ENCODE measurements around the gene SPOCK1.
"Not testable (repeated sequence)": the region's sequence is repeated elsewhere in the genome, so short reads cannot be mapped to it uniquely, and the experiment has no call there.

Gene SPOCK1

DNA sequence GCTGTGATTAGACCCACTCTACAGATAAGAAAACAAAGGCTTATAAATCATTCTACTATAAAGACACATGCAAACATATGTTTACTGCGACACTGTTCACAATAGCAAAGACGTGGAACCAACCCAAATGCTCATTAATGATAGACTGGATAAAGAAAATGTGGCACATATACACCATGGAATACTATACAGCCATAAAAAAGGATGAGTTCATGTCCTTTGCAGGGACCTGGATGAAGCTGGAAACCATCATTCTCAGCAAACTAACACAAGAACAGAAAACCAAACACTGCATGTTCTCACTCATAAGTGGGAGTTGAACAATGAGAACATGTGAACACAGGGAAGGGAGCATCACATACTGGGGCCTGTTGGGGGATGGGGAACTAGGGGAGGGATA lies 240.0 kb downstream of the SPOCK1 start:
- DNase-seq (ENCODE audit: low read depth); H3K4me3 ChIP-seq (ENCODE audit: low read depth, low read length): not testable (repeated sequence)

GRCh38 chr5:137254119-137255090 lies 244.7 kb downstream of the SPOCK1 start:
- peak; percentile 28 for DNase-seq (ENCODE audit: low read depth)
- H3K4me3 ChIP-seq (ENCODE audit: low read depth, low read length), result no peak overlapping the region

DNA sequence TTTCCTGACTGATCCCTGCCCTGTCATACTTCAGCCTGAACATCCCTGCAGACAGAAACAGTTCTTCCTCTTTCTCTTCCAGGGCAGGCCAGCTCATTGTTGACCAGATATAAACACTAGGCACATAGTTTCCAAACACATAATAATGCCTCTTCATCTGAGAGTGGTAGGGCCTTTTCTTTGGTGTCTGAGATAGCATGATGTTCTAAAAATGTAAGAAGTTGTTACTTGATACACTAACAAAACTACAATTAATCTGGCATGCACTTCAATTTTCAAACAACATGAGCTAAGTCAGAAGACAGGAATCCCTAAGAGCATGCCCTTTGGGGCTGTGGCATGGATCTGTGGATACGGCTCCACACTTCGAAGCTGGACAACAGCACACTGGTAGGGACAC lies 246.6 kb downstream of the SPOCK1 start:
- no peak overlapping the region for H3K4me3 ChIP-seq (ENCODE audit: low read depth, low read length)
- peak; percentile 6 for DNase-seq (ENCODE audit: low read depth)

GRCh38 chr5:137250421-137250820 lies 248.7 kb downstream of the SPOCK1 start:
- no peak overlapping the region for H3K4me3 ChIP-seq (ENCODE audit: low read depth, low read length)
- DNase-seq (ENCODE audit: low read depth), result no peak

DNA sequence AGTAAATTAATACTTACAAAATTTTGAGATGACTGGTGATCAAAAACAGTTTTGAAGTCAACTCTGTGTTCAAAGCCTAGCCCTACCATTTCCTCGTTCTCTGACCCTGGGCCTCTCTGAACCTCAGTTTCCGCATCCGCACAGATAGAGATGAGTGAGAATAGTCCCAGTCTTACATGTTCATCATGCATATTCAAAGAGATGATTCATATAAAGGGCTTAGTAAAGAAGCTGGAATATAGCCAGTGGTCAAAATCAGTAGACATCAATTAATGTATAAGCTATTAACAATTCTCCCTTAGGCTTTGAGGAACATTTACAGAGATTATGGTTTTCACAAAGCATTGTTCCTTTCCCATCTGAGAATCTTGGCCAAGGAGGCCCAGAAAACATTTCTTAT lies 250.6 kb downstream of the SPOCK1 start:
- no peak overlapping the region for H3K4me3 ChIP-seq (ENCODE audit: low read depth, low read length)
- DNase-seq (ENCODE audit: low read depth), result no peak

DNA sequence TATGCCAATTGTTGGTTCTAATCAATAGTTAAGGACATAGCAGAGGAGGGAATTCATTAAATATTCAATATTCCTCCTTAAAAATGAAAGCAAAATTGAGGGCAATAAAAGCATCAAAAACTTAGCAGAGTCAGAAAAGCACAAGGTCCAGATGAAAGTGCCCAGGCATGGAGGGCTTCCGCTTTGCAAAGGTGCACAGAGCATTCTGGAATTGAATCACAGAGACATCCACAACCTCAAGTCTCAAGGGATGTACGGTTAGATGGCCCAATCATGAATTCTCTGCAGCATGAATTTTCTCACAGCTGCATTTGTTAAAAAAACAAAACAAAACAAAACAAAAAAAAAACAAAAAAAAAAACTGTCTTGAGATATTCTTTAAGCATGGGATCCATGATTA lies 253.7 kb downstream of the SPOCK1 start:
- DNase-seq (ENCODE audit: low read depth), result no peak
- no peak overlapping the region for H3K4me3 ChIP-seq (ENCODE audit: low read depth, low read length)

DNA sequence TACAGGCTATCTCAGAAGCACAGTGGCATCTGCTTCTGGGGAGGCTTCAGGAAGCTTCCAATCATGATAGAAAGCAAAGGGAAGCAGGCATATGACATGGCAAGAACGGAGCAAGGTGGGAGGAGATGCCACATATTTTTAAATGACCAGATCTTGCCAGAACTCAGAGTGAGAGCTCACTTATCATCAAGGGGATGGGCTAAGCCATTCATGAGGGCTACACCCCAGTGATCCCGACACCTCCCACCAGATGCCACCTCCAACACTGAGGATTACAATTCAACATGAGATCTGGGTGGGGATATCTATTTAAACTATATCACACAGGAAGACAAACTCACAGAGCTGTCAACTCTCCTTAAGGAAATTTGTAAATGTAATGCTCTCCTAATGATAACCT lies 258.8 kb downstream of the SPOCK1 start:
- no peak overlapping the region for H3K4me3 ChIP-seq (ENCODE audit: low read depth, low read length)
- no peak for DNase-seq (ENCODE audit: low read depth)

- no peak for DNase-seq (ENCODE audit: low read depth)
- no peak overlapping the region for H3K4me3 ChIP-seq (ENCODE audit: low read depth, low read length)
Measured at GRCh38 chr5:137236849-137237507, 262.1 kb downstream of the SPOCK1 start.

- DNase-seq (ENCODE audit: low read depth), result no peak
- no peak overlapping the region for H3K4me3 ChIP-seq (ENCODE audit: low read depth, low read length)
Measured at GRCh38 chr5:137236252-137236651, 262.9 kb downstream of the SPOCK1 start.

DNA sequence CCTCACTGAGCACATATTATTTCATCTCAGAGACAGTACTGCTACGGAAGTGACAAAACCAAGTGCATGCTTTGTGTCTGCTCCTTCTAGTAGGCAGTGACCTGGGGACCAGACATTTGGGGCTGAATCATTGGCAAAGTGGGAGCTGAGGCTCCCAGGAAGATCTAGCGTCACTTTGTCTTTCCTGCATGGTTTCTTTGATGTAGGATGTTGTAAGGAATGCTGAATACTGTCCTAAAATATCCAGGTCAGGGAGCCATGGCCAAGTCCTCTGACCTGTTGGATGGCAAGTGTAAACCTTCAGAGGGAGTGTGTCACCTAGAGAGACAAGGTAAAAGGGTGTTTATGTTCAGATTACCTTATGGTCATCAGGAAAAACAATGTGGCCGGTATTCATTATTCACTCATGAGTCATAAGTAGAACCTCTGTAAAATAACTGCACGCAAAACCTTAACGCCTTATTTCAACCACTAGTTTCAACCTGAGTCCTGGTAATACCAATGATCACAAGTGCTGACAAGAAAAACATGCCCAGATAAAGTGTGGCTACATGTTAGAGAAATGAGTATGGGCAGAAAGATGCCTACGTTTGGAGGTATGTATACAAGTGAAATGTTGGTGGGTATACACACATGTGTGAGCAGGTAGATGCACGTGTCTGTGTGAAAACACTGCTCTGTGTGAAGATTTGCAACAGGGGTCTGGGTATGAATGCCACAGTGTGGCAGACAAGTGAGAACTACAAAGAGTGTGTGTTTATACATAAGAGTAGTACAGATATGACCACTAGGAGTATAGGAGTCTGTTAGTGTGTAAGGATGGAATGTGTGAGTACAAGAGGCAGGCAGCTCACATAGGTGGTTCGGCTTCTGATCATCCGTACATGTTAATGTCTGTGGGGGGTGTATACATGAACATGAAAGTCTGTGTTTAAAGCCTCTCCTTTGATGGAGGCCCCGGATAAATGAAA lies 263.9 kb downstream of the SPOCK1 start:
- no peak overlapping the region for H3K4me3 ChIP-seq (ENCODE audit: low read depth, low read length)
- no peak for DNase-seq (ENCODE audit: low read depth)

GRCh38 chr5:137233726-137234125 lies 265.4 kb downstream of the SPOCK1 start:
- DNase-seq (ENCODE audit: low read depth), result no peak
- H3K4me3 ChIP-seq (ENCODE audit: low read depth, low read length), result no peak overlapping the region

GRCh38 chr5:137233304-137233703 lies 265.8 kb downstream of the SPOCK1 start:
- H3K4me3 ChIP-seq (ENCODE audit: low read depth, low read length); DNase-seq (ENCODE audit: low read depth): not testable (repeated sequence)

- DNase-seq (ENCODE audit: low read depth), result no peak
- no peak overlapping the region for H3K4me3 ChIP-seq (ENCODE audit: low read depth, low read length)
Measured at GRCh38 chr5:137231540-137231939, 267.6 kb downstream of the SPOCK1 start.

- no peak for DNase-seq (ENCODE audit: low read depth)
- no peak overlapping the region for H3K4me3 ChIP-seq (ENCODE audit: low read depth, low read length)
Measured at GRCh38 chr5:137228816-137229215, 270.3 kb downstream of the SPOCK1 start.

- no peak overlapping the region for H3K4me3 ChIP-seq (ENCODE audit: low read depth, low read length)
- no peak for DNase-seq (ENCODE audit: low read depth)
Measured at GRCh38 chr5:137226081-137226480, 273.0 kb downstream of the SPOCK1 start.

DNA sequence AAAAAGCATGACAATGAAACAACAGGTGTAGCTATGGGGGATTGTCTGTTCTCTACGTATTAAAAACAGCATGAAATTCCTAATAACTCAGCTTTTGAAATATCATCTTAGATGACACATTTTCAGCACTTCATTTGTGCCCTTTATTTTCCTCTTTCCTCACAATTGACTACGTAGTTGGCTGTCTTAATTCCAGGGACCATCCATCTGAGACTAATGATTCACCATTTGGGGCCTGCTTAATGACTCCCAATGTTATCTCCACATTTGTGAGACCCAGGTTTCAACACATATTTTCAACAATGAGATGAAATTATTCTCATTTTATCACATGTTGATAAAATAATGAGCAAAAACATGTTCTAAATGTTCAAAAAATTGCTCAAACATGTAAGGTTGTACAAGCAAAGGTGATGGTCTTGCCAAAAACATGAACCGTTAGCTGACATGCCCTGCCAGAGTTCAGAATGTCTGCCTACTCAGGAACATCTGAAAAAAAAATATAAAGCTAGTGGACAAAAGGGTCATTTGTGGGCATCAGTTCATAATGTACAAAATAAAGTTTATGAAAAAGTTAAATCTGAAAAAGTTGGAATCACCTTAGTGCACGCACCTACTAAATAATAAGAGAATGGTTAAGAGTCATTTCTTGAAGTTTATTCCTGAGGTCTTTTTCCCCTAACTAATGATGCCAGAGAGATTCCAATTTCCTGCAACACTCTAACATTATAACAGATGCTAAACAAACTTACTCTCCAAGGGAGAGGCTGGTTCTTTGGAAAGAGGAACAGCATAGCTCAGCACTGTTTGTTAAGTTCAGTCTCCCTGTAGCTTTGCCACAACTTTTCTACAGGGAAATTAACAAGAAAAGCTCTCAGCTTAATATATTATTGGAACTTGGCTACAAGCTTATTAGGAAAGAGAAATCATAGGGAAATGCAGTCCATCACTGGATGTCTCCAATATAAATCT lies 275.5 kb downstream of the SPOCK1 start:
- DNase-seq (ENCODE audit: low read depth), result no peak
- H3K4me3 ChIP-seq (ENCODE audit: low read depth, low read length), result no peak overlapping the region

DNA sequence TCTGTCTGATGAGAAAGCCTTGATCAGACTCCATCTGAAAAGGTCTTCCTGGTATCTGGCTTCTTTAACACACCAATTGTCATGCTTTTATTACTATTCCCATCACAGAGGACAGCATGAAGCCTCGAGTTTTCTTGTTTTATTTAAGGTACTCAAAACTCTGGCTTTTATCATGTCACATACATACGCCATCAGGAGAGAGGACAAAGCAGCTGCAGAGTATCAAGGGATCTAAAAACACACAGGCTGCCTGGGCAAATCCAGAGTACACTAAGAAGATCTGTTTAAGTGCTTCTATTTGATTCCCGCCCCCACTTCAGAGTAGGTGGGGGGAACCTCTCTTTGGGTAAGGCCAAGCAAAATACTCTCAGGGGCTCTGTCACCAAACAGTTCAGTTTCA lies 277.2 kb downstream of the SPOCK1 start:
- no peak overlapping the region for H3K4me3 ChIP-seq (ENCODE audit: low read depth, low read length)
- no peak for DNase-seq (ENCODE audit: low read depth)

DNA sequence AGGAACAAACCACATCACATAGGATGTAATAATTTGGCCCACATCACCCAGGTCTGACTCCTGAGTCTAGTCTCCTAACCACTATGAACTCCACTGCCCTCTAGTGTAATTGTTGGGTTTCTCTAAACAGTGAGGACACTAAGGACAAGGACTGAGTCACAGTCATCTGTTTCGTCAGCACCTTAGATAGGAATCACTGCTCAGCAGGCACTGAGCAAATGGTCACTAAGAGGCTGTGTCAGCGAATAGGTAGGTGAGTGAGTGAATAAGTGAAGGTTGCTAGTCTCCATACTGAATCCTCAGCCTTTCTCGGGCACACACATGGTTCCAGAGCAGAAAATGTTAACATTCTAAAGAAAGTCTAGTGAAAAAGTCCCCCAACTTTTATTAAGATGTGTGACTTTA lies 278.6 kb downstream of the SPOCK1 start:
- peak; percentile 36 for DNase-seq (ENCODE audit: low read depth)
- H3K4me3 ChIP-seq (ENCODE audit: low read depth, low read length), result no peak overlapping the region

GRCh38 chr5:137218896-137219295 lies 280.2 kb downstream of the SPOCK1 start:
- no peak for DNase-seq (ENCODE audit: low read depth)
- no peak overlapping the region for H3K4me3 ChIP-seq (ENCODE audit: low read depth, low read length)
